ENCODE measurements around the gene CBX4. TPM values are rescaled to one million over a fixed set of nuclear protein-coding genes. Genes with fewer than 3 reads are reported as not detected.

The CBX4 gene
- total and polyA plus RNA-seq, 2 of the 13 experiments (the other 11 are each of a cell fraction or from before 2014, with no cell fraction given) = 25.8 to 50.8 TPM

DNA sequence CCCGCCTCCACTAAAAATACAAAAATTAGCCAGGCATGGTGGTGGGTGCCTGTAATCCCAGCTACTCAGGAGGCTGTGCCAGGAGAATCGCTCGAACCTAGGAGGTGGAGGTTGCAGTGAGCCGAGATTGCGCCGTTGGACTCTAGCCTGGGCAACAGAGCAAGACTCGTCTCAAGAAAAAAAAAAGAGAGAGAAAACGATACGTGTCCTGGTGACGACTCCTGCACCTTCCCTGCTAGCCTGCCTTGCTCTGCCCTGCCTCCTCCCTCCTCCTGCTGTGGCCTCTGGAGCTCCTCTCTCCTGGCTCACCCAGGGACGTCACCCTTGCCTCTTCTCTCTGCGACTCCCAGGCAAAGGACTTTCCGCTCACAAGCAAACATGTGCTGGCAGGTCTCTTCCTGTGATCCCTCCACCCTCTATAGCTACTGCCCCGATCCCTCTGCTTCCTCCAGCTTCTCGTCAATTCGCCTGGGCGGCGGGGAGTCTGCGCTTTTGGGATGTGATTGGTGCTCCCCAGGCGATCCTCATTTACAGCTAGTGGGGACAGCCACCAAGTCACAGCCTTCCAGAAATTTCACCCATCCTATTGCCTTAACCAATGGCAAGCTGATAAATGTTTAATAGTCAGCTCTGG, 25.5 kb upstream of the CBX4 start (continued):
- TF ChIP-seq, protein P1, sequence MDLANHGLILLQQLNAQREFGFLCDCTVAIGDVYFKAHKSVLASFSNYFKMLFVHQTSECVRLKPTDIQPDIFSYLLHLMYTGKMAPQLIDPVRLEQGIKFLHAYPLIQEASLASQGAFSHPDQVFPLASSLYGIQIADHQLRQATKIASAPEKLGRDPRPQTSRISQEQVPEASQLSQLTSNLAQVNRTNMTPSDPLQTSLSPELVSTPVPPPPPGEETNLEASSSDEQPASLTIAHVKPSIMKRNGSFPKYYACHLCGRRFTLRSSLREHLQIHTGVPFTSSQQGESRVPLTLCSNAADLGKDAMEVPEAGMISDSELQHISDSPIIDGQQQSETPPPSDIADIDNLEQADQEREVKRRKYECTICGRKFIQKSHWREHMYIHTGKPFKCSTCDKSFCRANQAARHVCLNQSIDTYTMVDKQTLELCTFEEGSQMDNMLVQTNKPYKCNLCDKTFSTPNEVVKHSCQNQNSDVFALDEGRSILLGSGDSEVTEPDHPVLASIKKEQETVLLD (CRISPR knock-in tag; IDR thresholded peaks at IDR 0.05; ENCODE audit: low read depth) = no peak
- TF ChIP-seq, protein P2, sequence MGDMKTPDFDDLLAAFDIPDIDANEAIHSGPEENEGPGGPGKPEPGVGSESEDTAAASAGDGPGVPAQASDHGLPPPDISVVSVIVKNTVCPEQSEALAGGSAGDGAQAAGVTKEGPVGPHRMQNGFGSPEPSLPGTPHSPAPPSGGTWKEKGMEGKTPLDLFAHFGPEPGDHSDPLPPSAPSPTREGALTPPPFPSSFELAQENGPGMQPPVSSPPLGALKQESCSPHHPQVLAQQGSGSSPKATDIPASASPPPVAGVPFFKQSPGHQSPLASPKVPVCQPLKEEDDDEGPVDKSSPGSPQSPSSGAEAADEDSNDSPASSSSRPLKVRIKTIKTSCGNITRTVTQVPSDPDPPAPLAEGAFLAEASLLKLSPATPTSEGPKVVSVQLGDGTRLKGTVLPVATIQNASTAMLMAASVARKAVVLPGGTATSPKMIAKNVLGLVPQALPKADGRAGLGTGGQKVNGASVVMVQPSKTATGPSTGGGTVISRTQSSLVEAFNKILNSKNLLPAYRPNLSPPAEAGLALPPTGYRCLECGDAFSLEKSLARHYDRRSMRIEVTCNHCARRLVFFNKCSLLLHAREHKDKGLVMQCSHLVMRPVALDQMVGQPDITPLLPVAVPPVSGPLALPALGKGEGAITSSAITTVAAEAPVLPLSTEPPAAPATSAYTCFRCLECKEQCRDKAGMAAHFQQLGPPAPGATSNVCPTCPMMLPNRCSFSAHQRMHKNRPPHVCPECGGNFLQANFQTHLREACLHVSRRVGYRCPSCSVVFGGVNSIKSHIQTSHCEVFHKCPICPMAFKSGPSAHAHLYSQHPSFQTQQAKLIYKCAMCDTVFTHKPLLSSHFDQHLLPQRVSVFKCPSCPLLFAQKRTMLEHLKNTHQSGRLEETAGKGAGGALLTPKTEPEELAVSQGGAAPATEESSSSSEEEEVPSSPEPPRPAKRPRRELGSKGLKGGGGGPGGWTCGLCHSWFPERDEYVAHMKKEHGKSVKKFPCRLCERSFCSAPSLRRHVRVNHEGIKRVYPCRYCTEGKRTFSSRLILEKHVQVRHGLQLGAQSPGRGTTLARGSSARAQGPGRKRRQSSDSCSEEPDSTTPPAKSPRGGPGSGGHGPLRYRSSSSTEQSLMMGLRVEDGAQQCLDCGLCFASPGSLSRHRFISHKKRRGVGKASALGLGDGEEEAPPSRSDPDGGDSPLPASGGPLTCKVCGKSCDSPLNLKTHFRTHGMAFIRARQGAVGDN (CRISPR knock-in tag; IDR thresholded peaks at IDR 0.05) = peak; percentile 42
- TF ChIP-seq, protein P3, sequence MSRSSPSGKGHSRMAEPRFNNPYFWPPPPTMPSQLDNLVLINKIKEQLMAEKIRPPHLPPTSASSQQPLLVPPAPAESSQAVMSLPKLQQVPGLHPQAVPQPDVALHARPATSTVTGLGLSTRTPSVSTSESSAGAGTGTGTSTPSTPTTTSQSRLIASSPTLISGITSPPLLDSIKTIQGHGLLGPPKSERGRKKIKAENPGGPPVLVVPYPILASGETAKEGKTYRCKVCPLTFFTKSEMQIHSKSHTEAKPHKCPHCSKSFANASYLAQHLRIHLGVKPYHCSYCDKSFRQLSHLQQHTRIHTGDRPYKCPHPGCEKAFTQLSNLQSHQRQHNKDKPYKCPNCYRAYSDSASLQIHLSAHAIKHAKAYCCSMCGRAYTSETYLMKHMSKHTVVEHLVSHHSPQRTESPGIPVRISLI (CRISPR knock-in tag; IDR thresholded peaks at IDR 0.05; ENCODE audit: borderline replicate concordance) = no peak

DNA sequence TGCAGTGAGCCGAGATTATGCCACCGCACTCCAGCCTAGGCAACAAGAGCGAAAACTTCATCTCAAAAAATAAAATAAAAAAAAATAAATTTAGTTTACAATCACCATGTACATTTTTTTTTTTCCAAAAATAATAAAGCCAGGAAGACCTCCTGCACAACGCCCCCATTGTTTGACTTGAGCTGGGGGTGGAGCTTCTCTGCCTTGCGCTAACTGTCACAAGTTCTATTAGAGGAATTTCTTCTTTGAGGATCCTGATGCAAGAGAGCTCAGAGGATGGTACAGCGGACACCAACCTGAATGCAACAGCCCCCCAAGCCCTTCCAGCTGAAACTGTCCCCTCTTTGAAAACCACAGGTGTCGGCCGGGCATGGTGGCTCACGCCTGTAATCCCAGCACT, 24.9 kb upstream of the CBX4 start:
- no peak for TF ChIP-seq ZNF788 (CRISPR knock-in tag; IDR thresholded peaks at IDR 0.05; ENCODE audit: borderline replicate concordance)
- Histone ChIP-seq H3K9ac (ENCODE audit: insufficient read depth, low read depth, low read length) (no peak overlapping the region), H3K27me3 (ENCODE audit: control insufficient read depth in 1 of 2, insufficient read depth in 2 of 2, low read length in 2 of 2) (peaks cover 20 to 69% of the 10 kb centered on the region in 2 experiments; a peak in 4 of 5 replicates), H3K79me2 (ENCODE audit: insufficient read depth, low read length) (no peaks in the 10 kb centered on the region), H3K4me3 (replicated peaks in 1 of 3; ENCODE audit: insufficient read depth in 1 of 3, low read depth in 2 of 3, low read length in 3 of 3) (no peak overlapping the region), H2AFZ (ENCODE audit: low read length) (no peak overlapping the region), H4K20me1 (ENCODE audit: insufficient read depth, low read length) (no peaks in the 10 kb centered on the region), H3K4me1 (ENCODE audit: insufficient read depth, low read length) (peaks cover 29% of the 10 kb centered on the region), H3K4me2 (ENCODE audit: low read depth, low read length) (no peak overlapping the region), H3K27ac (ENCODE audit: extremely low read length, insufficient read depth, low read length) (no peak overlapping the region), H3K9me3 (ENCODE audit: low read length) (no peaks in the 10 kb centered on the region), H3K36me3 (replicated peaks in 1 of 2; ENCODE audit: control insufficient read depth in 1 of 2, insufficient read depth in 2 of 2, low read length in 2 of 2) (no peaks in the 10 kb centered on the region)
- DNase-seq (ENCODE audit: low spot score) (no peak), ATAC-seq (no peak), FAIRE-seq (no peak)
- in situ Hi-C loops (cut with HindIII; ENCODE audit: extremely low pct_ligation_motif_present, low pct_unique_long_range_greater_than_20kb) = no loop called here
- ChIA-PET POLR2A (interaction anchor here (1.3 kb wide), 1 partner anchor 124 kb away, joined by 5 read pairs; no protein-coding TSS in a partner anchor), CTCF (ENCODE audit: low intra/inter-chr PET ratio, low total read pairs) (no interaction called here)
- WGBS (ENCODE audit: low lambda C conversion rate) = 53% methylated on average over 9 of the region's 9 CpGs
- no TSS peak for BruUV-seq (replicated peaks)
- intact Hi-C loops (cut with micrococcal nuclease; ENCODE audit: unreplicated experiment) = no loop called here
